SK-N-SH (cell line): ENCODE measurements around the gene GJB2. TPM values are rescaled to one million over a fixed set of nuclear protein-coding genes. Genes with fewer than 3 reads are reported as not detected.

Experiments used
- CTCF ChIA-PET: fragments of 300-600, 350-600 bp; formaldehyde crosslinking; extraction: SDS; loops from one replicate; lab custom pipeline; 2021; lab: Yijun Ruan, JAX
- POLR2A ChIA-PET: fragments of 350-600 bp; sonication (Branson Sonifier 250); formaldehyde crosslinking; extraction: SDS; loops from one replicate; lab custom pipeline; 2020; ENCODE audit warnings: antibody characterized with exemption, inconsistent platforms; lab: Yijun Ruan, JAX
- DNase-seq: peaks from one replicate; pipeline ENCODE4 v3.0.0; 2012
- H2AFZ ChIP-seq: fragments of 200-600 bp; sonication (generic); 2 replicates; pipeline ENCODE4 v1.8.1; 2016; ENCODE audit warnings: antibody characterized with exemption, mild to moderate bottlenecking, low read depth
- H3F3A ChIP-seq: fragments of 200-600 bp; sonication (generic); replicated peaks from 2 replicates; pipeline ENCODE3; 2016; ENCODE audit warnings: antibody characterized with exemption, mild to moderate bottlenecking; ENCODE audit not compliant: insufficient read depth
- H3K27ac ChIP-seq, 2 experiments: fragments of 200-500 bp in 1 of 2; fragments of 200-600 bp in 1 of 2; sonication (Bioruptor generic) in 1 of 2; sonication (generic), shearing (Covaris generic) in 1 of 2; 2 replicates each; pipeline versions ENCODE4 v1.5.1 to v1.6.1; 2014 to 2016; ENCODE audit warnings: low read depth in 2 of 2, inconsistent platforms in 1 of 2, low read length in 1 of 2, mild to moderate bottlenecking in 1 of 2, mixed read lengths in 1 of 2
- H3K27me3 ChIP-seq: fragments of 200-600 bp; sonication (generic), shearing (Covaris generic); 2 replicates; pipeline ENCODE4 v1.6.1; 2016; ENCODE audit warnings: mixed run types; ENCODE audit not compliant: insufficient read depth
- H3K36me3 ChIP-seq, 2 experiments: fragments of 200-500 bp in 1 of 2; fragments of 200-600 bp in 1 of 2; sonication (Bioruptor generic) in 1 of 2; sonication (generic) in 1 of 2; replicated peaks in 1 of 2; 2 replicates each; pipeline versions ENCODE3 to v1.5.1; 2014 to 2016; ENCODE audit warnings: low read length in 1 of 2, mild to moderate bottlenecking in 1 of 2; ENCODE audit not compliant: insufficient read depth in 2 of 2, control insufficient read depth in 1 of 2
- H3K4me1 ChIP-seq, 2 experiments: fragments of 200-500 bp in 1 of 2; fragments of 200-600 bp in 1 of 2; sonication (Bioruptor generic) in 1 of 2; sonication (generic), shearing (Covaris generic) in 1 of 2; 2 replicates each; pipeline versions ENCODE4 v1.5.1 to v1.6.1; 2014 to 2016; ENCODE audit warnings: low read depth in 1 of 2, low read length in 1 of 2, mixed run types in 1 of 2; ENCODE audit not compliant: insufficient read depth in 2 of 2, control insufficient read depth in 1 of 2
- H3K4me2 ChIP-seq: fragments of 200-600 bp; sonication (generic), shearing (Covaris generic); 2 replicates; pipeline ENCODE4 v1.6.1; 2017; ENCODE audit warnings: mixed run types
- H3K4me3 ChIP-seq, 2 experiments: fragments of 200-500 bp in 1 of 2; fragments of 200-600 bp in 1 of 2; sonication (Bioruptor generic) in 1 of 2; sonication (generic), shearing (Covaris generic) in 1 of 2; 2 replicates each; pipeline versions ENCODE4 v1.5.1 to v1.8.1; 2014 to 2016; ENCODE audit warnings: low read depth in 2 of 2, inconsistent platforms in 1 of 2, low read length in 1 of 2, mild to moderate bottlenecking in 1 of 2, mixed read lengths in 1 of 2, moderate library complexity in 1 of 2
- H3K79me2 ChIP-seq: fragments of 200-600 bp; sonication (generic); 2 replicates; pipeline ENCODE4 v1.8.1; 2017; ENCODE audit warnings: mild to moderate bottlenecking; ENCODE audit not compliant: insufficient read depth
- H3K9ac ChIP-seq: fragments of 200-600 bp; sonication (generic); 2 replicates; pipeline ENCODE4 v1.6.1; 2017; ENCODE audit warnings: mixed run types
- H3K9me2 ChIP-seq: fragments of 200-600 bp; sonication (generic); 2 replicates; pipeline ENCODE4 v1.6.1; 2017; ENCODE audit warnings: mixed run types
- H3K9me3 ChIP-seq: fragments of 200-600 bp; sonication (generic); 2 replicates; pipeline ENCODE4 v1.6.1; 2017; ENCODE audit warnings: mixed run types, mild to moderate bottlenecking, moderate library complexity
- H4K20me1 ChIP-seq: fragments of 200-600 bp; sonication (generic); 2 replicates; pipeline ENCODE4 v1.6.1; 2017; ENCODE audit warnings: mild to moderate bottlenecking, mixed run types; ENCODE audit not compliant: insufficient read depth
- CTCF ChIP-seq: fragments of 200-600 bp; sonication (generic); IDR thresholded peaks from 2 replicates; pipeline ENCODE4 v1.6.1; 2017; ENCODE audit warnings: antibody characterized with exemption, mild to moderate bottlenecking, moderate library complexity
- EZH2phosphoT487 ChIP-seq: fragments of 200-600 bp; sonication (generic); IDR thresholded peaks from 2 replicates; pipeline ENCODE4 v1.6.1; 2017; ENCODE audit warnings: low read depth, mixed run types, mild to moderate bottlenecking, antibody characterized with exemption, moderate library complexity, borderline replicate concordance
- FOSL2 ChIP-seq: IDR thresholded peaks from 2 replicates; pipeline ENCODE4 v1.4.0; 2012; ENCODE audit warnings: low read depth, mild to moderate bottlenecking, moderate library complexity, borderline replicate concordance
- GABPA ChIP-seq: IDR thresholded peaks from 2 replicates; pipeline ENCODE4 v1.4.0; 2012; ENCODE audit warnings: low read depth, mild to moderate bottlenecking
- GATA2 ChIP-seq: sonication (generic); formaldehyde crosslinking; IDR thresholded peaks from 2 replicates; pipeline ENCODE4 v1.5.0; 2020; ENCODE audit warnings: mild to moderate bottlenecking, missing genetic modification reagents
- MXI1 ChIP-seq: IDR thresholded peaks from 2 replicates; pipeline ENCODE4 v1.6.1; 2012; ENCODE audit warnings: mild to moderate bottlenecking, low read depth, low read length, improper control_type of control experiment
- NRF1 ChIP-seq: IDR thresholded peaks from 2 replicates; pipeline ENCODE4 v1.6.1; 2012; ENCODE audit warnings: low read depth, mild to moderate bottlenecking, low read length
- PBX3 ChIP-seq: IDR thresholded peaks from 2 replicates; pipeline ENCODE4; 2012
- POLR2AphosphoS5 ChIP-seq: IDR thresholded peaks from 2 replicates; pipeline ENCODE4 v1.6.1; 2012; ENCODE audit warnings: low read depth, low read length
- RCOR1 ChIP-seq: fragments of 150-350 bp; IDR thresholded peaks from 2 replicates; pipeline ENCODE4 v1.6.1; 2017; ENCODE audit warnings: antibody characterized with exemption, low read length
- REST ChIP-seq: IDR thresholded peaks from 2 replicates; pipeline ENCODE4 v1.6.1; 2012; ENCODE audit warnings: mild to moderate bottlenecking, low read depth, low read length, moderate library complexity
- SIN3A ChIP-seq: IDR thresholded peaks from 2 replicates; pipeline ENCODE4 v1.6.1; 2012; ENCODE audit warnings: low read depth, mild to moderate bottlenecking, low read length, moderate library complexity, borderline replicate concordance
- USF2 ChIP-seq: fragments of 150-350 bp; IDR thresholded peaks from 2 replicates; pipeline ENCODE4 v1.6.1; 2017; ENCODE audit warnings: antibody characterized with exemption, low read length, low read depth, borderline replicate concordance
- YY1 ChIP-seq: IDR thresholded peaks from 2 replicates; pipeline ENCODE4 v1.4.0; 2012; ENCODE audit warnings: low read depth, mild to moderate bottlenecking
- WGBS: methylation state at CpG from one replicate; pipeline ENCODE4 v1.1.6; 2017; ENCODE audit warnings: low lambda C conversion rate; 5-methylcytosine and 5-hydroxymethylcytosine counted together
- polyA plus RNA-seq, 3 experiments: library from polyadenylated mRNA; depleted of rRNA; stranded (reverse); fragments of >200 nt; gene quantifications; 2 replicates each; pipeline ENCODE4 v1.2.3, GENCODE V29; 2012

GJB2 gene
- polyA plus RNA-seq, 1 of the 3 experiments (the other 2 are of a cell fraction) = not detected

GRCh38 chr13:20239748-20240147, 47.0 kb upstream of the GJB2 start:
- ChIA-PET POLR2A (no interaction called here), CTCF (no interaction called here)
- Histone ChIP-seq H3K4me1 (no peaks in the 10 kb centered on the region), H3K9me2 (no peaks in the 10 kb centered on the region), H3K9me3 (no peaks in the 10 kb centered on the region), H3K27ac (no peak overlapping the region), H3F3A (no peaks in the 10 kb centered on the region), H3K27me3 (peaks cover 62% of the 10 kb centered on the region), H3K9ac (no peak overlapping the region), H4K20me1 (no peaks in the 10 kb centered on the region), H3K36me3 (no peaks in the 10 kb centered on the region), H3K79me2 (no peaks in the 10 kb centered on the region), H2AFZ (no peak overlapping the region), H3K4me2 (no peak overlapping the region), H3K4me3 (no peak overlapping the region)
- no peak for DNase-seq
- WGBS = 5% methylated on average over 6 of the region's 6 CpGs
- TF ChIP-seq USF2 (no peak), GATA2 (CRISPR knock-in tag) (no peak), RCOR1 (no peak), EZH2phosphoT487 (no peak), SIN3A (no peak), REST (no peak), POLR2AphosphoS5 (no peak), FOSL2 (no peak), NRF1 (no peak), PBX3 (no peak), CTCF (no peak), YY1 (no peak), GABPA (no peak), MXI1 (no peak)
